KOPT-K1 (cell line): Measurements from ENCODE around the gene WWOX.
"Not testable (repeated sequence)": the region's sequence is repeated elsewhere in the genome, so short reads cannot be mapped to it uniquely, and the experiment has no call there.

Experiments
- H3K27ac ChIP-seq: fragments of 200-600 bp; sonication (generic); 2 replicates; pipeline ENCODE4 v1.5.1; 2016; ENCODE audit warnings: antibody characterized with exemption, mild to moderate bottlenecking, low read depth, low read length; ENCODE audit not compliant: poor library complexity, severe bottlenecking
- H3K36me3 ChIP-seq: fragments of 200-600 bp; sonication (generic); 2 replicates; pipeline ENCODE4 v1.5.1; 2017; ENCODE audit warnings: antibody characterized with exemption, mild to moderate bottlenecking, low read length, moderate library complexity; ENCODE audit not compliant: insufficient read depth
- H3K9me3 ChIP-seq: fragments of 200-600 bp; sonication (generic); 2 replicates; pipeline ENCODE4 v1.5.1; 2017; ENCODE audit warnings: antibody characterized with exemption, low read length, mild to moderate bottlenecking; ENCODE audit not compliant: insufficient read depth, poor library complexity, severe bottlenecking

WWOX gene

DNA sequence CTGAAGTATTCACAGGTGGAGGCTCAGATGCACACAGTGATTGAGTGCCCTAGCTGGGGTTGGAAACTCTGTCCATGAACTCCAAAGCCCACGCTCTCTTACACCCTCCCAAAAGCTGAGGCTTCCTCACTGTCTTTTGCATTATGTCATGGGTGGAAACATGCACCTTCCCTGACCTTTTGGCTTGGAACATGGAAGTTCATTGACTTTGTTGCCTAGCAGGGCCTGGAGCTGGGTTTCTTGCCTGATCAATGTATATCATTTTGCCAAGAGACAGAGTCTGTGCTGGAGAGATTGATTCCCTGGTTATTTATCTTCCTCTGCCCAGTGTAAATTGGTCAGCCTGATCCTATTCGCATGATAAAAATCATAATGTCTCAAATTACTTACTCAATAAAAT, 942.7 kb downstream of the WWOX start:
- Histone ChIP-seq H3K27ac (no peak overlapping the region), H3K9me3 (no peaks in the 10 kb centered on the region), H3K36me3 (no peaks in the 10 kb centered on the region)

DNA sequence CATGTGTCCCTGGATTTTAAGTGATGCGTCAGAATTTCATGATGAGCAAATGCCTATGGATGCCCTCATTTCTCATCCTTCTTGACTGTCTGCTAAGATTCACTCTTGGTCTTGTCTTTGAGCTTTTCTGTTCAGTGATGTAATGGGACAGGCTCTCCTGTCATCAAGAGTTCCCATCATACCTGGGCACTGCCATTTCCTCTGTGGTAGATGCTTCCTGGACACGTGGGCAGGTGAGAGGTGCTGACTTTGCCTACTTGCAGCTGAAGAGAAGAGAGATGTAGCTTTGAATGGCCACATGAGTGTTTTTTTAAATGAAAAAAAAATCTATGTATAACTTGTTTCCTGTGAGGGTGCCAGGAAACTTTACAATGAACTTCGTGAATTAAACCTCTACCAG, 943.4 kb downstream of the WWOX start:
- Histone ChIP-seq H3K9me3 (no peaks in the 10 kb centered on the region), H3K27ac (no peak overlapping the region), H3K36me3 (no peaks in the 10 kb centered on the region)

DNA sequence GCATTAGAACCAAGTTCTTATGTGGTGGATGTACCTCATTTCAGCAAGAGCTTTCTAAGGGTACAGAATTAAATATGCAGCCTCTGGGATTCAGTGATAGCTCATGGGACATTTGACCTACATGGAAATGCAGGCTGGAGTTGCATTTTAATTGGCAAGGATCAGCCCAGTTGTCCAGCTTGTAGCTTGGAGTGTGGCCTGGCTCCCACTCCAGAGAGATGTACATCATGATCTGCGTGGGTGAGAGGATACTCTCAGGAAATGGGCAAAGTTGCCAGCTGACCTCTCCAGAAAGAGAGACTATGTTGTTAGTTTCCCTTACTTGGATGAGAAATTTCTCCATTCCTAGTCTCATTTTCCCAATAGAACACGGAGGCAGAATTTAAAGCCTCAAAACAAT, 945.7 kb downstream of the WWOX start:
- no peak overlapping the region for H3K27ac ChIP-seq
- no peaks in the 10 kb centered on the region for H3K9me3 ChIP-seq
- no peaks in the 10 kb centered on the region for H3K36me3 ChIP-seq

DNA sequence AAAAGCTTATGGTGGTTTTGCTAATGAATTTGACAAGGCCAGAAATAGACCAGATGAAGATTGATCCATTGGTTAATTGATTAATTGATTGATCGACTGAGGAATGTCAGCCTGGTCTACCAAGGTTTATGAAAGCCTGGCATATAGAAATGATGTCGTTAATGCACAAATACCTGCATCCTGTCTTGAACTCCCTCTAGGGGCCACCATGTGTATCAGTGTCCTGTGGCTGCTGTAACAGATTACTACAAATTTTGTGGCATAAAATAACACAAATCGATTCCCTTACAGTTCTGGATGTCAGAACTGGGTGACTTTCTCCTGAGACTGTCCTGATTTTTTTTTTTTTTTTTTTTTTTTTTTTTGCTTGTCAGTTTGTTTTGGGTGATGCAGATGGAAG, 947.9 kb downstream of the WWOX start:
- Histone ChIP-seq H3K9me3 (no peaks in the 10 kb centered on the region), H3K36me3 (no peaks in the 10 kb centered on the region), H3K27ac (no peak overlapping the region)

DNA sequence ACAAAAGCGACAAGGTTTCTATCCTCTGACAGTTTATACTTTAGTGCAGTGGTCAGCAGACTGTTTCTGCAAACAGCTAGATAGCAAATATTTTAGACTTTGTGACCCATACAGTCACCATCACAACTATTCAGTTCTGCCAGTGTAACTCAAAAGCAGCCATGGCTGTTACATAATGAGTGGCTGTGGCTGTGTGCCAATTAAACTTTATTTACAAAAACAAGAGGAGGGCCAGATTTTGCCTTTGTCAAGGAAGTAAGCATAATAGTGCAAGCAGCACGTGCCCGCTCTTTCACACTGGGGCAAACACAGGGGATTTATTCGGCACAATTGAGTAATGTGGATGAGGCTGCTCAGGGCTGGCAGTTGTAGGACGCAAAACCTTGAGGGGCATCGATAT, 949.6 kb downstream of the WWOX start:
- no peaks in the 10 kb centered on the region for H3K36me3 ChIP-seq
- H3K9me3 ChIP-seq, result no peaks in the 10 kb centered on the region
- no peak overlapping the region for H3K27ac ChIP-seq

DNA sequence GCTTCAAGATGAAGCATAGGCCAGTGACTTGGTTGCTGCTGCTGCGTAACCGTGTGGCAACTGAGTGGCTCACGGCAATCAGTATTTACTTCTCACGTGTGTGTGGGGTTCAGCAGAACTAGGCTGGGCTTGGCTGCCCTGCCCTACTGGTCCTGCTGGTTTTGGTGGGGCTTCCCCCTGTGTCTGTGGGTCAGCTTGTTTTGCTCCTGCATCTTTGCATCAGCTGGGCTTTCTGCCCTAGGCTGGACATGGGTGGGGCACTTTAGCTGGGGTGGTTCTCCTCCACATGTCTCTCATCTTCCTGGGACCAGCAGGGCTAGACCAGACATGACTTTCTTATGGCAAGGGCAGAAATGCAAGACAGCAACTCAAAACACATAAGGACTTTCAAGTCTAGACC, 950.6 kb downstream of the WWOX start:
- H3K27ac ChIP-seq, result no peak overlapping the region
- H3K36me3 ChIP-seq, result no peaks in the 10 kb centered on the region
- no peaks in the 10 kb centered on the region for H3K9me3 ChIP-seq

DNA sequence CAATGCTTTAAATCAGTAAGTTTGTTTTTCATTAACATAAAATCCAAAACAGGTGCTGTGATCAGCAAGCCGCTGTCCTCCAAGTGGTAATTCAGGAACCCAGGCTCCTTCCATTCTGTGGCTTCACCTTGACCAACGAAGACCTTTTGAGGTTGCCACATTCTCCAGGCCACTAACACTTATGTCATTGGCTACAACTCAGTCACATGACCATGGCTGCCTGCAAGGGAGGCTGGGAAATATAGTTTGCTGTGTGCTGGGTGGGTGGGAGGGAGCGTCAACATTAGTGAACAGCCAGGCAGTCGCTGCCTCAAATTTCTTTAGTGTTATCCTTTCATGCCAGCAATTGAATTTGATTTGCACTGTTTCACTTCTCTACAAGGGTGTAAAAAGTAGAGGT, 951.9 kb downstream of the WWOX start:
- Histone ChIP-seq H3K9me3 (no peaks in the 10 kb centered on the region), H3K36me3 (no peaks in the 10 kb centered on the region), H3K27ac (no peak overlapping the region)

DNA sequence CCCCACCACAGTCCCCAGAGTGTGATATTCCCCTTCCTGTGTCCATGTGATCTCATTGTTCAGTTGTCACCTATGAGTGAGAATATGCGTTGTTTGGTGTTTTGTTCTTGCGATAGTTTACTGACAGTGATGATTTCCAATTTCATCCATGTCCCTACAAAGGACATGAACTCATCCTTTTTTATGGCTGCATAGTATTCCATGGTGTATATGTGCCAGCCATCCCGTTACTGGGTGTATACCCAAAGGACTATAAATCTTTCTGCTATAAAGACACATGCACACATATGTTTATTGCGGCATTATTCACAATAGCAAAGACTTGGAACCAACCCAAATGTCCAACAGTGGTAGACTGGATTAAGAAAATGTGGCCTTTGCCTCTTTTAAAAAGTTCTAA, 952.7 kb downstream of the WWOX start:
- H3K9me3 ChIP-seq, H3K36me3 ChIP-seq, H3K27ac ChIP-seq: not testable (repeated sequence)

DNA sequence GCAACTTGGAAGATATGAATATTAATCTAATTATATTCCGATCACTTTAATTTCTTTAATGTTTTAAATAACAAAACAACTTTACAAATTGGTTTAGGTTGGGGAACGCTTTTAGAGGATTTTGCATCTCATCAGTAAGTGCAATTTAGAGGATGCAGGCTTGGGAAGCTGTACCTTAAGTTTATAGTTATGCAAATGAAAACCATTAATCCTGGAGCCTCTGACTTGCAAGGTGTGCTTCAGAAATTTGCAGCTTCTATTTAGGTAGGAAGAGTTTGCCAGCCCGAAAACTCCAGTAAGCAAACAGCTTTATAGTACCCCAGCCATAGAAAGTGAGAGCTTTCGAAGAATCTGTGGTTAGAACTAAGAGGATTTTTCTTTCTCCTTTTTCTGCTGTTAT, 954.1 kb downstream of the WWOX start:
- H3K36me3 ChIP-seq, result no peaks in the 10 kb centered on the region
- H3K9me3 ChIP-seq, result no peaks in the 10 kb centered on the region
- no peak overlapping the region for H3K27ac ChIP-seq

DNA sequence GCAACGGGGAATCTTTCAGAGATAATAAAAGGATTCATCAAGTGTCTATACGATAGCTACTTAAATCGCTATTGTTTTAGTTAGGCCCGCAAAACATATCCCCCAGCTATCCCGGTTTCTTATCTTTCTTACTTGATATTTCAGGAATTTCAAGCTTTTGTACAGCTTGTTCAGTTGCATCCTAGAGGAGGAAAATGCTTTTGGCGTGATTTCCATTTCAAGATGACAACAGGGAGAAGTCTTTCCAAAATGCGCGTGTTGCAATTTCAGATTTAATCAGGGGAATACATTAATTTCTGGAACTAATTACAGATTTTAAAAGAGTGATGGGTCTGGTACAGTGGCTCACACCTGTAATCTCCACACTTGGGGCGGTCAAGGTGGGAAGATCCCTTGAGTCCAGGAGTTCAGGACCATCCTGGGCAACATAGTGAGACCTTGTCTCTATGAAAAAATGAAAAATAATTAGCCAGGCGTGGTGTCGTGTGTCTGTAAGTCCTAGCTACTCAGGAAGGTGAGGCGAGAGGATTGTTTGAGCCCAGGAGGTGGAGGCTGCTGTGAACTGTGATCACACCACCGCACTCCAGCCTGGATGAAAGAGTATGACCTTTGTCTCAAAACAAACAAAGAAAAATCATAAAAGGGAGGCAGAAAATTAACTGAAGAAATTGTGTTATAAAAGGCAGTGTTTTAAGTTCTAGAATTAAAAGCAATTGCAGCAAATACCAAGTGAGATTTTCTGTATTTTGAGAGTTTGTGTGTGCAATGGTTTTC, 954.9 kb downstream of the WWOX start:
- no peaks in the 10 kb centered on the region for H3K9me3 ChIP-seq
- no peak overlapping the region for H3K27ac ChIP-seq
- H3K36me3 ChIP-seq, result no peaks in the 10 kb centered on the region

DNA sequence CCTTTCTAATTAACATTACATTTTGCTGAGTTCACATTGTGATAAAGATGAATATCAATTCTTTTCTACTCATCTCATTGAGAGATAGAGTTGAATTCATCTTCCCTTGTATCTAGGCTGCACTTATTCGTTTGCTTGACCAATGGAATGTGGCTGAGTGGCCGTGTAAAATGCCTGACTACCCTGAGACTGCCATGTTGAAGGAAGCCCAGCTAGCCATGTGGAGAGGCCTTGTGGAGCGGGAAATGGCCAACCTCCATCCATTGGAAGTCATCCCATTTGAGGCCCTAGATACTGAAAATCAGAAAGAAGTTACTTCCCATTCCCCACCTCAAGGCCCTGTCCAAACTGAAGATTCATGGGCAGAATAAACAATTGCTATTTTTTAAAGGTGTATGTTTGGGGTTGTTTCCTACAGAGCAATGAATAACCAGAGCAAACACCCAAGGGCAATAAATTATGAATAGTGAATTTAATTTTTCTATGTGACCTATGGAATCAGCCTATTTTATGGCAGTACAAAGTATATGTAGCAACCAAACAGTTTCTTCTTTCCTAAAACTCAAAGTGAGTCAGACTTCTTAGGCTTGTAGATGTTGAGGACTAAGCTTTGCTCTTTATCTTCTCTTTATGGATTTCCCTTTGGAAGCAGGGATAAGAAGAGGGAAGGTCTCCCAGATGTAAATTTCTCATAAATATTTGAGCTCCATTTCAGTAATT, 956.0 kb downstream of the WWOX start:
- H3K36me3 ChIP-seq, result no peaks in the 10 kb centered on the region
- no peaks in the 10 kb centered on the region for H3K9me3 ChIP-seq
- H3K27ac ChIP-seq, result no peak overlapping the region

DNA sequence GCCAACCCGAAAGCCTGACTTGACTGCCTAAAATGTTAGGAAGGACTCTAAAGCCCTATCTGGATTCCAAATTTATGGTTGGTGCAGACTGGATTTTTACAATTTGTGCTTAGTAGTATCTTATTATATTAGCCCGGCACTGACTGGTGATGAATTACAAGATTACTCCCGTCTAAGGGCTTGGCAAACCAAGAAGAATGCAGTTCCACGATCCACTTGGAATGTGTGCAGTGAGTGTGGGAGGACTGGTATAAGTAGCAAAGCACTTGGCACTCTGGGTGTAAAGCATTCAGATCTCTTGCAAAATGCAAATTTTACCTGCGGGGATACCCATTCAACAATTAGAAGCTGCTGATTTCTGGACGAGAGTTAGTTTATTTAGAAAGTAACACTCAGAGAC, 961.7 kb downstream of the WWOX start:
- no peaks in the 10 kb centered on the region for H3K36me3 ChIP-seq
- no peaks in the 10 kb centered on the region for H3K9me3 ChIP-seq
- H3K27ac ChIP-seq, result no peak overlapping the region

DNA sequence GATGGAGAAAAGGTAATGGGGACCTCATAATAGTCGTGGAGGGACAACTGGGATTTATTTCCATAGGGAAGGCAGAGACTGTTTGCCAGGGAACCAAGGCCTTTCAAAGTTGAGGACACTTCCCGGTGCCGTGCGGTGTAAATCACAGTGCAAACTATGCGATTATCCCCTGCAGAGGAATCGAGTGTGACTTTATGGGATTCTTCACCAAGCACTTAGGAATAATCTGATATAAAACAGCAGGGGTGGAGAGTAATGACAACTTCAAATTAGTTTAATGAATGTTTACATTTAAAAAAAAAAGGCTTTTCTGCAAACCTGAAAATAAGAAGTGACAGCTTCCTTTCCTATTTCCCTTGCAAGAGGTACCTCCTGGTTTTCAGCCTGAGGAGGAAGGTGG, 962.9 kb downstream of the WWOX start:
- H3K9me3 ChIP-seq, result no peaks in the 10 kb centered on the region
- no peak overlapping the region for H3K27ac ChIP-seq
- no peaks in the 10 kb centered on the region for H3K36me3 ChIP-seq

DNA sequence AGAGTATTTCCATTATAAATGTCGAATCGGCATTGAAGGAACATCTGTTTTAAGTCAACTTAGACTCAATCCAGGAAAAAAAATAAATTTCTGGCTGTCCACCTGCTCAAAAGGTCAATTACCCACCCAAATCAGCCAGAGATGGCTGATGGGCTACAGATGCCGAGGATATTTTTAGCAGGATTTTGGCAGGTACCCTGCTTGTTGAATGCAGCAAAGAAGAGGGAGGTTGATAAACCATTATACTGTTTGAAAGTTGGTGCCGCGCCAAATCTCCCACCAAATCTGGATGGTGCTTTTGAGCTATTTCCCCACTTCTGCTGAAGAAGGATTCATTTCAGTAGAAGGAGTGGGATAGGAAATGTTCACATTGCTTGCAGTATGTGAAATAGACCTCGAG, 963.4 kb downstream of the WWOX start:
- Histone ChIP-seq H3K27ac (no peak overlapping the region), H3K36me3 (no peaks in the 10 kb centered on the region), H3K9me3 (no peaks in the 10 kb centered on the region)

DNA sequence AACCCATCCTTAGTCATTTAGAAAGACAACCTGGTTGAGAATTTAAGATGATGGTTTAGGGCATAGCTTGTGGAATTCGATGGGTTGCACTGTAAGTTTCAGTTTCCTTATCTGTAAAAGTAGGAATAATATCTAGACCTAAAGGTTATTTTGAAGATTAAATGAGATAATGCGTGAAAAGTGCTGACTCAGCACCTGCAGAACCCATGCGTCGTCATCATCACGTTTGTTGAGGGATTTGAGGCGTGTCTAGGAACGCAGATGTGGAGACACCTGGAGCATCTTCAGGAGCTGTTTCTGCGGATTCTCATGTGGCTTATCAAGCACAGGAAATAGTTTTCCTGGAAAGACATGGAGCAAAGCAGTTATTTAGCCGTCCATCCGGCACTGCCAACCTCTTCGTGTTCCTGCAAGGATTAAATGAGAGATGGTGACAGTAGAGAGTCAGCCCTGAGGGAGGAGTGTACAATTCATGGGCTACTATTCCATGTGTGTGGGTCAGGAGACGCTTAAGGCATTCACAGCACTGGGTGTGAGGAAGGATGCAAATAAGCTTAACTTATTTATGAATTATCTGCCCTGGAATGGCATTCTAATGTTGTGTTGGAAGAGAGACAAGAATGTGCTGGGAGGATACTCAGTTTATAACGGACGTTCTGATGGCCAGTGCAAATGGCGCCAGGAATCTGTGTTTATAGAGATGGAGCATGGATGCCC, 965.0 kb downstream of the WWOX start:
- Histone ChIP-seq H3K27ac (no peak overlapping the region), H3K36me3 (no peaks in the 10 kb centered on the region), H3K9me3 (no peaks in the 10 kb centered on the region)
